IMR-90 (cell line): Measurements from ENCODE around the gene PLEKHG1. TPM values are rescaled to one million over a fixed set of nuclear protein-coding genes. Genes with fewer than 3 reads are reported as not detected.

Experiments
- ATAC-seq: fragments of 200-7000 bp; cut with Tn5 transposase; 2 replicates; pipeline ENCODE4 v1.9.1; 2020; ENCODE audit warnings: low read depth, mild to moderate bottlenecking, moderate library complexity
- BruUV-seq: library from RNA; stranded (reverse); fragments of 400-500 nt; replicated peaks from 2 replicates; lab custom pipeline; 2021; lab: Mats Ljungman, UMichigan
- CTCF ChIA-PET: fragments of 300-600 bp; formaldehyde crosslinking; extraction: SDS; loops from one replicate; lab custom pipeline; 2021; ENCODE audit warnings: antibody characterized with exemption; lab: Yijun Ruan, JAX
- POLR2A ChIA-PET: fragments of 300-600 bp; sonication (Branson Sonifier 250); formaldehyde crosslinking; loops from one replicate; lab custom pipeline; 2022; ENCODE audit warnings: antibody characterized with exemption; ENCODE audit not compliant: unreplicated experiment; lab: Charles Lee
- DNase-seq: peaks from one replicate; pipeline ENCODE4 v3.0.0; 2013
- H2AFZ ChIP-seq: replicated peaks from 2 replicates; pipeline ENCODE3; 2013; ENCODE audit warnings: low read length, mild to moderate bottlenecking; ENCODE audit not compliant: poor library complexity
- H2AK5ac ChIP-seq: 2 replicates; pipeline ENCODE4 v1.6.1; 2013; ENCODE audit warnings: low read depth, low read length, inconsistent platforms
- H2AK9ac ChIP-seq: replicated peaks from 2 replicates; pipeline ENCODE3; 2013; ENCODE audit warnings: mild to moderate bottlenecking, low read depth, low read length, moderate library complexity; ENCODE audit not compliant: poor library complexity
- H2BK120ac ChIP-seq: 2 replicates; pipeline ENCODE4 v1.6.1; 2013; ENCODE audit warnings: low read depth, low read length, inconsistent platforms
- H2BK15ac ChIP-seq: 3 replicates; pipeline ENCODE4 v1.6.1; 2013; ENCODE audit warnings: low read depth, low read length, inconsistent platforms
- H2BK20ac ChIP-seq: 2 replicates; pipeline ENCODE4 v1.6.1; 2013; ENCODE audit warnings: low read depth, mild to moderate bottlenecking, inconsistent platforms, low read length, moderate library complexity
- H2BK5ac ChIP-seq: 2 replicates; pipeline ENCODE4 v1.6.1; 2013; ENCODE audit warnings: mild to moderate bottlenecking, low read depth, low read length, inconsistent platforms; ENCODE audit not compliant: poor library complexity, severe bottlenecking
- H3K14ac ChIP-seq: replicated peaks from 2 replicates; pipeline ENCODE4 v1.6.1; 2013; ENCODE audit warnings: low read depth, low read length, inconsistent platforms
- H3K18ac ChIP-seq: 2 replicates; pipeline ENCODE4 v1.6.1; 2013; ENCODE audit warnings: low read depth, low read length, control low read depth
- H3K23ac ChIP-seq: 2 replicates; pipeline ENCODE4 v1.6.1; 2013; ENCODE audit warnings: low read depth, low read length, inconsistent platforms
- H3K27ac ChIP-seq: 2 replicates; pipeline ENCODE4 v1.5.1; 2013; ENCODE audit warnings: mild to moderate bottlenecking, control low read depth, low read length; ENCODE audit not compliant: insufficient read depth
- H3K27me3 ChIP-seq: 2 replicates; pipeline ENCODE4 v1.6.1; 2013; ENCODE audit warnings: low read length; ENCODE audit not compliant: control insufficient read depth, insufficient read depth
- H3K36me3 ChIP-seq: 2 replicates; pipeline ENCODE4 v1.6.1; 2013; ENCODE audit warnings: low read length, mixed read lengths; ENCODE audit not compliant: control insufficient read depth, insufficient read depth
- H3K4ac ChIP-seq: 2 replicates; pipeline ENCODE4 v1.6.1; 2013; ENCODE audit warnings: low read depth, low read length, inconsistent platforms
- H3K4me1 ChIP-seq: 2 replicates; pipeline ENCODE4 v1.6.1; 2013; ENCODE audit warnings: low read length, mixed read lengths; ENCODE audit not compliant: control insufficient read depth, insufficient read depth
- H3K4me2 ChIP-seq: 2 replicates; pipeline ENCODE4 v1.6.1; 2013; ENCODE audit warnings: low read depth, mild to moderate bottlenecking, control low read depth, low read length, moderate library complexity
- H3K4me3 ChIP-seq: 2 replicates; pipeline ENCODE4 v1.5.1; 2013; ENCODE audit warnings: low read depth, mild to moderate bottlenecking, control low read depth, low read length, moderate library complexity; ENCODE audit not compliant: insufficient read depth
- H3K56ac ChIP-seq: 2 replicates; pipeline ENCODE4 v1.6.1; 2013; ENCODE audit warnings: low read length, inconsistent platforms; ENCODE audit not compliant: insufficient read depth; ENCODE audit errors: extremely low read depth
- H3K79me1 ChIP-seq, 2 experiments: 2 replicates each; pipeline ENCODE4 v1.6.1; 2013; ENCODE audit warnings: low read length in 2 of 2, inconsistent platforms in 1 of 2, low read depth in 1 of 2
- H3K9ac ChIP-seq: 2 replicates; pipeline ENCODE4 v1.6.1; 2013; ENCODE audit warnings: low read depth, low read length, control low read depth
- H3K9me1 ChIP-seq: 2 replicates; pipeline ENCODE4 v1.6.1; 2013; ENCODE audit warnings: low read length, inconsistent platforms; ENCODE audit not compliant: insufficient read depth
- H3K9me3 ChIP-seq: 2 replicates; pipeline ENCODE4 v1.6.1; 2013; ENCODE audit warnings: low read length; ENCODE audit not compliant: control insufficient read depth, insufficient read depth
- H4K20me1 ChIP-seq: 2 replicates; pipeline ENCODE4 v1.6.1; 2013; ENCODE audit warnings: low read length, inconsistent platforms; ENCODE audit not compliant: insufficient read depth
- H4K5ac ChIP-seq: 2 replicates; pipeline ENCODE4 v1.6.1; 2013; ENCODE audit warnings: mild to moderate bottlenecking, low read depth, low read length, control low read depth
- H4K8ac ChIP-seq, 2 experiments: 2 replicates each; pipeline ENCODE4 v1.6.1; 2013; ENCODE audit warnings: low read depth in 2 of 2, low read length in 2 of 2, control low read depth in 1 of 2, inconsistent platforms in 1 of 2
- H4K91ac ChIP-seq: 2 replicates; pipeline ENCODE4 v1.6.1; 2013; ENCODE audit warnings: low read depth, low read length, inconsistent platforms; ENCODE audit not compliant: insufficient read depth
- BHLHE40 ChIP-seq: fragments of 150-350 bp; IDR thresholded peaks from 2 replicates; pipeline ENCODE4 v1.6.1; 2016; ENCODE audit warnings: mild to moderate bottlenecking, low read depth, low read length
- CEBPB ChIP-seq: IDR thresholded peaks from 2 replicates; pipeline ENCODE4 v1.6.1; 2012; ENCODE audit warnings: low read depth, low read length, improper control_type of control experiment
- CHD1 ChIP-seq: IDR thresholded peaks from 2 replicates; pipeline ENCODE4 v1.6.1; 2012; ENCODE audit warnings: low read depth, low read length, improper control_type of control experiment
- MAFK ChIP-seq: IDR thresholded peaks from 2 replicates; pipeline ENCODE4 v1.6.1; 2012; ENCODE audit warnings: low read depth, low read length, improper control_type of control experiment
- MXI1 ChIP-seq: IDR thresholded peaks from 2 replicates; pipeline ENCODE4 v1.6.1; 2012; ENCODE audit warnings: low read depth, mild to moderate bottlenecking, low read length, moderate library complexity, borderline replicate concordance
- NFE2L2 ChIP-seq: fragments of 150-350 bp; IDR thresholded peaks from 2 replicates; pipeline ENCODE4 v1.6.1; 2016; ENCODE audit warnings: low read depth, mild to moderate bottlenecking, low read length
- POLR2A ChIP-seq: IDR thresholded peaks from 2 replicates; pipeline ENCODE4 v1.6.1; 2012; ENCODE audit warnings: mild to moderate bottlenecking, low read depth, low read length
- RAD21 ChIP-seq: IDR thresholded peaks from 2 replicates; pipeline ENCODE4 v1.6.1; 2012; ENCODE audit warnings: low read length, improper control_type of control experiment
- RCOR1 ChIP-seq: IDR thresholded peaks from 2 replicates; pipeline ENCODE4 v1.6.1; 2012; ENCODE audit warnings: mild to moderate bottlenecking, low read length, improper control_type of control experiment; ENCODE audit not compliant: insufficient replicate concordance
- RFX5 ChIP-seq: IDR thresholded peaks from 2 replicates; pipeline ENCODE4 v1.8.0; 2012; ENCODE audit warnings: low read depth, mild to moderate bottlenecking, low read length, moderate library complexity
- SMC3 ChIP-seq: fragments of 150-350 bp; IDR thresholded peaks from 2 replicates; pipeline ENCODE4 v1.6.1; 2016; ENCODE audit warnings: low read depth, mild to moderate bottlenecking, antibody characterized with exemption, low read length, moderate library complexity
- USF2 ChIP-seq: fragments of 150-350 bp; IDR thresholded peaks from 2 replicates; pipeline ENCODE4 v1.6.1; 2017; ENCODE audit warnings: mild to moderate bottlenecking, antibody characterized with exemption, low read length, low read depth
- WGBS, 2 experiments: methylation state at CpG; one replicate each; pipeline versions ENCODE4 v1.1.5 to v1.1.7; 2013; ENCODE audit warnings: missing lambda C conversion rate in 2 of 2; ENCODE audit not compliant: insufficient read length in 1 of 2; ENCODE audit errors: extremely low coverage in 2 of 2; 5-methylcytosine and 5-hydroxymethylcytosine counted together
- dilution Hi-C: fragments of 300-500 bp; cut with HindIII; formaldehyde crosslinking; loops from one replicate; pipeline ENCODE4 v1.14.3; 2018; ENCODE audit warnings: low sequenced_read_pairs; ENCODE audit not compliant: unreplicated experiment
- in situ Hi-C: fragments of 300-500 bp; cut with MboI; formaldehyde crosslinking; loops from 3 replicates; pipeline ENCODE4 v1.14.3; 2019; ENCODE audit warnings: low sequenced_read_pairs, inconsistent platforms, mixed read lengths
- intact Hi-C: fragments of 100-400 bp; cut with micrococcal nuclease; formaldehyde crosslinking; loops from 2 replicates; pipeline ENCODE4 v1.10.0; 2022
- polyA plus RNA-seq, 3 experiments: library from polyadenylated mRNA; depleted of rRNA; stranded (reverse); fragments of >200 nt; gene quantifications; 2 replicates each; pipeline ENCODE4 v1.2.3, GENCODE V29; 2012; ENCODE audit warnings: low replicate concordance in 1 of 3
- total RNA-seq: library from RNA; depleted of rRNA; stranded (reverse); fragments of >200 nt; gene quantifications from 2 replicates; pipeline ENCODE4 v1.2.3, GENCODE V29; 2012

The PLEKHG1 gene
- total and polyA plus RNA-seq, 2 of the 4 experiments (the other 2 are of a cell fraction): 0.09 to 0.36 TPM

DNA sequence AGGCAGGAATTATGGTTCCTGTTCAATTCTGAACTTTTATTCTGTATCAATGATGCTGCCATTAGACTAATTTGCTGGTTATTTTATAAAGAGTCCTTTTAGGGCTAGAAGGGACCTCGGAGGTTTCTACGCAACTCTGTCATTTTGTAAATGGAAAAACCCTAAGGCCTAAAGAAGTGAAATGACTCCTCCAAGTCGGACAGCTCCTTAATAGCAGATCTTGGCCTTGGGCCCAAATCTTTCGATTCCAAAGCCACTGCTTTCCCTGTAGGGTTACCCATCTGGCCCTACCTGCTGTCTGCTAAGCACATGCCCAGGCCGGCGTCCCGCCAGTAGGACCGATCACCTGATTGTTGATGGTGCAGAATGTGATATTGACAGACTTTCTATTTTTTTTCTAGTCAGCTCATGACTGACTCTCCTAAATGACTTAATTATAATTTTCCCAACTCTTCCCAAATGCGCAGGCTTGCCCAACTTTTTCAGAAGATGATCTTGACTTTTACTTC is 40.2 kb downstream of the PLEKHG1 start:
- Histone ChIP-seq H4K20me1 (no peaks in the 10 kb centered on the region), H3K36me3 (no peaks in the 10 kb centered on the region), H3K79me1 (no peaks in the 10 kb centered on the region), H3K9ac (no peak overlapping the region), H4K91ac (no peak overlapping the region), H3K4me2 (no peak overlapping the region), H3K14ac (no peak overlapping the region), H2AK5ac (no peak overlapping the region), H3K18ac (no peak overlapping the region), H3K27ac (no peak overlapping the region), H3K4me1 (no peaks in the 10 kb centered on the region), H3K27me3 (no peaks in the 10 kb centered on the region), H3K9me1 (no peaks in the 10 kb centered on the region), H2BK120ac (no peak overlapping the region), H2BK15ac (no peak overlapping the region), H3K56ac (no peak overlapping the region), H3K9me3 (no peaks in the 10 kb centered on the region), H2AK9ac (no peak overlapping the region), H4K8ac (no peak overlapping the region), H4K5ac (no peak overlapping the region), H3K23ac (no peak overlapping the region), H3K4ac (no peak overlapping the region), H2BK5ac (no peak overlapping the region), H2BK20ac (no peak overlapping the region), H2AFZ (no peak overlapping the region), H3K4me3 (no peak overlapping the region)
- BruUV-seq: no TSS peak
- ATAC-seq: no peak
- ChIA-PET POLR2A (no interaction called here), CTCF (interaction anchor here (0.9 kb wide), 1 partner anchor 178 kb away, joined by 3 read pairs; no protein-coding TSS in a partner anchor)
- dilution Hi-C loops (no loop called here), intact Hi-C loops (no loop called here), in situ Hi-C loops (no loop called here)
- no peak for DNase-seq
- WGBS, 2 experiments: 70% methylated on average over 2 of the region's 9 CpGs; no CpG with 5 or more reads in 1 of the 2 experiments
- TF ChIP-seq POLR2A (no peak), SMC3 (no peak), CEBPB (no peak), RAD21 (no peak), BHLHE40 (no peak), RFX5 (no peak), MAFK (no peak), NFE2L2 (no peak), MXI1 (no peak), USF2 (no peak), RCOR1 (no peak), CHD1 (no peak)
